C4-2B (cell line): ENCODE data around the gene JAKMIP3.

ENCODE experiments used
- H3K27ac ChIP-seq: fragments of 450-650 bp; 2 replicates; pipeline ENCODE4 v1.5.1; 2017
- ZFX ChIP-seq: fragments of 450-650 bp; IDR thresholded peaks from 2 replicates; pipeline ENCODE4 v1.6.1; 2017
- TF ChIP-seq, protein P1 (sequence below): fragments of 450-650 bp; conservative IDR thresholded peaks from 2 replicates; pipeline ENCODE4 v1.5.1; 2017; ENCODE audit warnings: mild to moderate bottlenecking

JAKMIP3 gene

DNA sequence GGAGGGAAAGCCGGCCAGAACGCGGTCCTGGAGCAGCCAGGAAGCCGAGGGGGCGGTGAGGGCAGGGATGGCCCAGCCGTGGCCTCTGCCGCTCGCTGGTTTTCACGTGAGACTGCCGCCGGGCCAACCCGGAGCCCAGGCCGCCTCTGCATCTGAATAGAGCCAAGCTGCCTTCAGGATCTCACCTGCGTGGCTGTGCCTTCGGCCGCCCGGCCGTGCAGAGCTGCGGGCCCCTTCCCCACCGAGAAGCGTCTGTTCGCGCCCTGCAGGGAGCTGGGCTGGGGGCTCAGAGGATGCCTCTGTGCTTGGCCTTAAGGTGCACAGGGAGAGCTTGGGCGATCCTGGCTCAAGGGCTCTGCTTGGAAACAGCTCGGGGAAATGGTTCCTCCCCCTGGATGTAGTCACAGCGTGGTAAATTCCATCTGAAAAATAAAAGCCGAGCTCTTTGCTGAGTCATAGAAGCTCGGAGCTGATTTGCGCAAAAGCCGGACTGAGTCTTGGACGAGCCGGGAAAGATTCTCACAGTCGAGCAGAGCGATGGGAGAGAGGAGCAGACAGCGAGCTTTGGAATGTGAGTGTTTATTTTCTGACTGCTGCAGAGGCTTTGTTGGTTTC lies at the start of gene JAKMIP3:
TSS of gene JAKMIP3 (plus strand) at position 456 of the 615 bp plus-strand sequence. CDS start 38,863 bp downstream, outside the sequence.
- TF ChIP-seq ZFX, result peak; percentile 34; the same call in 1 of the 2 replicates
- TF ChIP-seq, protein P1, sequence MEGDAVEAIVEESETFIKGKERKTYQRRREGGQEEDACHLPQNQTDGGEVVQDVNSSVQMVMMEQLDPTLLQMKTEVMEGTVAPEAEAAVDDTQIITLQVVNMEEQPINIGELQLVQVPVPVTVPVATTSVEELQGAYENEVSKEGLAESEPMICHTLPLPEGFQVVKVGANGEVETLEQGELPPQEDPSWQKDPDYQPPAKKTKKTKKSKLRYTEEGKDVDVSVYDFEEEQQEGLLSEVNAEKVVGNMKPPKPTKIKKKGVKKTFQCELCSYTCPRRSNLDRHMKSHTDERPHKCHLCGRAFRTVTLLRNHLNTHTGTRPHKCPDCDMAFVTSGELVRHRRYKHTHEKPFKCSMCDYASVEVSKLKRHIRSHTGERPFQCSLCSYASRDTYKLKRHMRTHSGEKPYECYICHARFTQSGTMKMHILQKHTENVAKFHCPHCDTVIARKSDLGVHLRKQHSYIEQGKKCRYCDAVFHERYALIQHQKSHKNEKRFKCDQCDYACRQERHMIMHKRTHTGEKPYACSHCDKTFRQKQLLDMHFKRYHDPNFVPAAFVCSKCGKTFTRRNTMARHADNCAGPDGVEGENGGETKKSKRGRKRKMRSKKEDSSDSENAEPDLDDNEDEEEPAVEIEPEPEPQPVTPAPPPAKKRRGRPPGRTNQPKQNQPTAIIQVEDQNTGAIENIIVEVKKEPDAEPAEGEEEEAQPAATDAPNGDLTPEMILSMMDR, result no peak

DNA sequence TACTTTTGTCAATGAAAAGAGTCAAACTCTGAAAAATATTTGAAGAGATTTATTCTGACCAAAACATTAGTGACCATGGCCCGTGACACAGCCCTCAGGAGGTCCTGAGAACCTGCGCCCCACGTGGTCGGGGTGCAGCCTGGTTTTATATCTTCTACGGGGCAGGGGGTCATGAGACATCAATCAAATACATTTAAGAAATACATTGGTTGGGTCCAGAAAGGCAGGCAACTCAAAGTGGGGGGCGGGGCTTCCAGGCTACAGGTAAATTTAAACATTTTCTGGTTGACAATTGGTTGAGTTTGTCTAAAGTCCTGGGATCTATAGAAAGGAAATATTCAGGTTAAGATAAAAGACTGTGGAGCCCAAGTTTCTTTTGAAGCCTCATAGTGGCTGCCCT lies 49.2 kb upstream of the JAKMIP3 start:
- H3K27ac ChIP-seq, result peak overlapping the region; percentile 89
- TF ChIP-seq, protein P1, result no peak
- no peak for TF ChIP-seq ZFX

More for the DNA sequence above, at the start of gene JAKMIP3:
- peak within 1 kb of the TSS; percentile 92 for H3K27ac ChIP-seq

DNA sequence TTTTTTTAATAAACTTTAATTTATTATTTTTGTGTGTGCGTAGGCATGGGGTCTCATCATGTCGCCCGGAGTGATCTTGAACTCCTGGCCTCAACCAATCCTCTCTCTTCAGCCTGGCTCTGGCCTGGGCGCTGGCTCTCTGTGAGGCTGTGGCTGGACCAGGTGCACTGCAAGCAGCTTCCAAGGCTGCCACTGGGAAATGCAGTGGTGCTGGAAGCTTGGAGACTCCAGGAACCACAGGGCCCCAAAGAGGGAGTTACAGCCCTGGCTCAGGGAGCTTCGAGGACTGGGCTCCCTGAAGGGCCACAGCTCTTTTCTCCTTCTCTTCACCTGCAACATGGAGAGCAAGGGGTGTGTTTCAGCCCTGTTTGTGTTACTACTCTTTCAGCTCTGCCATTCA lies 47.3 kb upstream of the JAKMIP3 start:
- H3K27ac ChIP-seq, result peak overlapping the region; percentile 3; the same call in 1 of the 2 replicates
- TF ChIP-seq ZFX, result no peak
- TF ChIP-seq, protein P1, result no peak

DNA sequence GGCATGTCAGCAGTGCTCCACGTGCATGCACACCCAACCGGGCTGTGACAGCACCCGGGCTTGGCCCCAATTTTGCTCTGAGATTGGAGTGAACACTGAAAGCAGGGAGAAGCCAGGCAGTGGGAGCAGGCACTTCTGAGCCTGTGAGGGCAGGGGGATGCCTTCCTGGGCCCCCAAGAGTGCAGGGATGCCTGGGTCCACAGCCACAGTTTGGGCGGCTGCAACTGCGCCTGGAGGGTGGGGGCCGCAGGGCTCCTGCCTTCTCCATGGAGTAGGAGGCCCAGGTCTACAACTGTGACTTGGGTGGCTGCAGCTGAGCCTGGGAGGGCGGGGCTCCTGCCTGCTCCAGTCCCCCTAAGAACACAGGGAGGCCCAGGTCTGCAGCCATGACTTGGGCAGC lies 46.4 kb upstream of the JAKMIP3 start:
- peak overlapping the region; percentile 3; the same call in 1 of the 2 replicates for H3K27ac ChIP-seq
- no peak for TF ChIP-seq ZFX
- TF ChIP-seq, protein P1, result no peak

DNA sequence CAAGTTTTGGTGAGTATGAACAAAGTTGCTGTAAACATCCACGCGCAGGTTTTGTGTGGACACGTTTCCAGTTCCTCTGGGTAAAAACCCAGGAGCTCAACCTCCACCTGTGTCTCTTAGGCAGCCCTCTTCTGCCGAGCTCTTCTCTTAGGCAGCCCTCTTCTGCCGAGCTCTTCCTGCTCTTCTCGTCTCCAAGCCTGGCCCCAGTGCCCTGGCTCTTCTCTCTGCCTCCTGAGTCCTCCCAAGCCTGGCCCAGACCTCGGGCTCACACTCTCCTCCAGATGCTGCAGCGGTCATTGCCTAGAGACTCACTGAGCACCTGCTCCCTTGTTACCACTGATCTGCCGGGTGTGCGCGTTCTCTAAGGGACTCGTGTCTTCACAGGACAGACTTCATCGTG lies 45.3 kb upstream of the JAKMIP3 start:
- TF ChIP-seq ZFX, result no peak
- TF ChIP-seq, protein P1, result no peak
- no peak overlapping the region for H3K27ac ChIP-seq

DNA sequence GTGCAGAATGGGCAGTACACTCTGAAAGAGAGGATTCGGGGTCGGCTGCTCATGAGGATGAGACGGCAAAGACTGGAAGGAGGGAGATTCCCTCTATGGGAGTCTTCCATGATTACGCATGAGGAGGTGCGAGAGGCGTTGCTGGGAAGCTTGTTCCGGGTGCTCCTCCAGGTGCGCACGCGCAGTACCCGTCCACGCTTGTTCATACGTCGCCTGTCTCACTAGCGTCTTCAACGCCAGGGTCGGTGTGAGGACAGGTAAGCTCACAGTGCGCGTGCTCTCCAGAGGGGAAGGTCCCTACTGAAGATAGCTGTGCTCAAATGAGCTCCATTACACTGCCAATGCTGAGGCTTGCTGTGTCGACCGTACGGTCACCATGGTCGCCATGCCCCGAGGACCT lies 44.7 kb upstream of the JAKMIP3 start:
- no peak overlapping the region for H3K27ac ChIP-seq
- TF ChIP-seq, protein P1, result no peak
- TF ChIP-seq ZFX, result no peak

DNA sequence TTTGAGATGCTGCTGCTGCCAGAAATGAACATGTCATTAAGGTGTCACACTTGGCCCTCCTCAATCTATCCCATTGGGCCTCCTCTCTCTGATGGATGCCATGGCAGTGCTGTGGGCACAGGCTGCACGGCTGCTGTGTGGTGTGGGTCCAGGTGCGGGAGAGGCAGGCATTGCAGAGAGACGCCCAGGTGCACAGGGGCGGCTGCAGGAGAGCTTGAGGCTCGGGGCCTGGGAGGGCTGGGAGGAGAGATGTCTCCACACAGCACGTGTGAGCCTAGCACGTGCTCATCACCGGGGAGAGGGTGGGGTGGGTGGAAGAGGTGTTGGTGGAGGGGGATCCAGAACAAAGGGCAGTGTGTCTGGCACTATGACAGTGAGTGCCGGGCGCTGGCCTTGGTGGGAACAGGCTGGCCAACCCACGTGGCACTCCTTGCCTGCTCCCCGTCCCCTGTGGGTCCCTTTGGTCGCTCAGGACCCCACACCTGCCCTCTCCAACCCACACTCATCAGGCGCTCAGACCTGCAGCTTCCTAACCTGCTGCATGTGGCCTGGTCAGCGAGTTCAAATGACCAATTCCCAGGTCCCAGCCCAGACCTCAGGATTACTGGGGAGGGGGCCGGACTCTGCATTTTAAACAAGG lies 44.1 kb upstream of the JAKMIP3 start:
- TF ChIP-seq, protein P1, result no peak
- no peak for TF ChIP-seq ZFX
- no peak overlapping the region; the same call in 1 of the 2 replicates for H3K27ac ChIP-seq
